SH-SY5Y (cell line): Measurements from ENCODE around the gene LGR5.

Source experiments
- GATA2 ChIP-seq: IDR thresholded peaks from 2 replicates; pipeline ENCODE4 v1.6.1; 2011; ENCODE audit warnings: mild to moderate bottlenecking, low read depth, low read length
- GATA3 ChIP-seq: IDR thresholded peaks from 2 replicates; pipeline ENCODE4 v1.6.1; 2011; ENCODE audit warnings: low read depth, mild to moderate bottlenecking, low read length, moderate library complexity

- TF ChIP-seq GATA2 (no peak), GATA3 (no peak)
Measured at GRCh38 chr12:71456316-71456715, 16.7 kb downstream of the LGR5 start.
